Right renal pelvis (tissue), 4 donors: ENCODE measurements around the gene ZBTB7A. TPM values are rescaled to one million over a fixed set of nuclear protein-coding genes. Genes with fewer than 3 reads are reported as not detected.

Source experiments
- DNase-seq, 4 donors: peaks; one replicate each; pipeline ENCODE4 v3.0.0-alpha.2; 2013; ENCODE audit warnings: low read depth in 4 of 4, low spot score in 3 of 4, missing footprints in 1 of 4
- polyA plus RNA-seq, 4 donors: library from polyadenylated mRNA; unstranded; fragments of 120-200 nt; gene quantifications; one replicate each; pipeline ENCODE4 v1.2.1, GENCODE V29; 2013; ENCODE audit not compliant: insufficient read length in 4 of 4

The ZBTB7A gene
- polyA plus RNA-seq, 4 donors, result 8.9 to 11.0 (median 9.7) TPM

DNA sequence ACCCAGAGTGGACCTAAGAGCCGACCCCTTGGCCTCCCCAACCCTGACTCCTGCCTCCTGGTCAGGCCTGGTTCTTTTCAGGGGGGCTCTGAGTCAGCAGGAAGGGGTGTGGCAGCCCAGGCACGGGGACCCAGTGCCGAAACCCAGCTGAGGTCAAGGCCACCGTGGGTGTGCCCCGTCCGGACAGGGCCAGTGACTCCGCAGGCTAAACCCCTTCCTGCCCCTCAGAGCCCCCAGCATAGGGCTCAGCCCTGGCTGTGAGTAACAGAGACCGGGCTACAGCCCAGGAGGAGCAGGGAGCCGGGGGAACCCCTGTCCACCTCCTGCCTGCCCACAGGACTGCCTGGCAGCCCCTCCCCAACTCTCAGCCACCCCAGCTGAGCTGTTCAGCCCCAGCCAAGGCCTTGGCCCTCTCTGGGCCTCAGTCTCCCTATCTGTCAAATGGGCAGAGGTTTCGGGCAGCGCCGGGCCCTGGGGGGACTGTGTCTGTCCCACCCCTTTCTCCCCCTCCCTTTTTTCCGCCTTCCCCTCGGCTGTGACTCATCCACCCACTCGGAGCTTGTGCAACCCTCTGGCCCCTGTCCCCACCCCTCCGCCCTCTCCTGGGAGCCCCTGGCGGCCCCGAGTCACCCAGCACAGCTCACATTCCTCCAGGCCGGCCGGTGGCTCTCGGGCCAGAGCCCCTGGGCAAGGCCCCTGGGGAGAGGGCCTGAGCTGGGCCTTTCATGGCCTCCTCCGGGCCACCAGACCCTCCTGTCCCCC, 8.6 kb downstream of the ZBTB7A start:
- no peak for DNase-seq

- no peak for DNase-seq
Measured at GRCh38 chr19:4055209-4055552, 11.5 kb downstream of the ZBTB7A start.

DNA sequence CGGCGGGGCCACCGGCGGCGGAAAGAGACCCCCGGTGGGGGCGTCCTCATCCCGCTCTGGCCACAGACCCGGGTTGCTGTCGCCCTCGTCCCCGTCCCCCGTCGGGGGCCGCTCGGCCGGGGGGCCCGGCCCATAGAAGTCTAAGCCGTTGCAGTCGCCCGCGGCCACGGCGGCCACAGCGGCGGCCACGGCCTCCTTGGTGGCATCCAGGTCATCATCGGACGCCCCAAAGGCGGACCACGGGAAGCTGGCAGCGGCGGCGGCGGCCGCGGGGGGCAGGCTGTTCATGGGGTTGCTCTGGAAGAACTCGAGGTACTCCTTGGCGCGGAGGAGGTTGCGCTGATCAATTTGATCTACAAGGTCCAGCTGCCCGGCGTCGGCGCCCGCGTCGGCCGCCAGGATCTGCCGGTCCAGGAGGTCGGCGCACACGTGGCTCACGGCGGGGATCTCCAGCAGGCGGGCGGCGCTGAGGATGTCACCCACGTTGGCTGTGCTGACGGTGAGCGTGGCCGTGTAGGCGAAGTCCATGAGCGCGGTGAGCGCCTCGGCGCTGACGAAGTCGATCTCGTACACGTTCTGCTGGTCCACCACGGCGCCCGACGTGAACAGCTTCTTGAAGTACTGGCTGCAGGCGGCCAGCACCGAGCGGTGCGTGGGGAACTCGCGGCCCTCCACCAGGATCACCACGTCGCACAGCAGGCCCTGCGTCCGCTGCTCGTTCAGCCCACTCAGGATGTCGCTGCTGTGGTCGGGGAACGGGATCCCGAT, 12.1 kb downstream of the ZBTB7A start:
- no peak for DNase-seq

- no peak for DNase-seq
Measured at GRCh38 chr19:4053423-4054324, 13.0 kb downstream of the ZBTB7A start.

GRCh38 chr19:4052993-4053422, 13.7 kb downstream of the ZBTB7A start:
- no peak for DNase-seq

DNA sequence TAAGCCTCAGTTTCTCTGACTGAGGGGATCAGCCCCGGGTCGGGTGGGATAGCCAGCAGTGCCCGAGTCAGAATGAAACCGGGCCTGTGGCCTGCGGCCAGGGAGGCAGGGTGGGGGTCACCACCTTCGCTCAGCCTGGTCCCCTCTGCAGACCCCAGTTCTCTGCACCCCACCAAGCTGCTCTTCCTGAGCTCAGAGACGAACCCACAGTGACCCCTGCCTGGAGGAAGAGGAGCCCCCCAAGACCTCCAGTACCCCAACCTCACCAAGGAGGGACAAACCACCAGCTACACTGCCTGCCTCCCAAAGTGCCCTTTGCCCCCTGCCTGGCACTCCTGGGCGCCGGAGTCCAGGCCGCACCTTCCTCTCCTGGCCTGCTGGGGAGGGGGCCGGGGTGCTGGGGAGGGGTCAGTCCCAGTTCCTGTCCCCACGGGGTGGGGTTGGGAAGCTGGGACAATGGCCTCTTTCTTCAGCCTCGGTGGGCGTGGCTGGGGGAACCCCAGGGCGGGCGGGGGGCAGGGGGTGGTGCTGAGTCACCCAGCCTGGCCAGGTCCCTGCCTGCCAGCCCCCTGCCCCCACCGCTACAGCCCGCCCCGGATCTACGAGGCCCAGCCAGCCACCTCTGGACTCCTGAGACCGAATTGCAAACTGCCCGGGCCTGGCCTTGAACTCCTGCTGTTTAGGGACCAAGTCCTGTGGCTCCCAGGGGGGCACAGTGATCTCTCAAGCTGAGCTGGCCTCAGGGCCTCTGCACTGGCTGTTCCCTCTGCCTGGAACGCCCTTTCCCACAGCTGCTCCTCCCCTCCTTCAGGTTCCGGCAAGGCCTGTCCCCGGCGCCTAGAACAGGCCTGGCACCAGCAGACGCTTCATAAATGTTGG, 14.3 kb downstream of the ZBTB7A start:
- DNase-seq, result no peak

DNA sequence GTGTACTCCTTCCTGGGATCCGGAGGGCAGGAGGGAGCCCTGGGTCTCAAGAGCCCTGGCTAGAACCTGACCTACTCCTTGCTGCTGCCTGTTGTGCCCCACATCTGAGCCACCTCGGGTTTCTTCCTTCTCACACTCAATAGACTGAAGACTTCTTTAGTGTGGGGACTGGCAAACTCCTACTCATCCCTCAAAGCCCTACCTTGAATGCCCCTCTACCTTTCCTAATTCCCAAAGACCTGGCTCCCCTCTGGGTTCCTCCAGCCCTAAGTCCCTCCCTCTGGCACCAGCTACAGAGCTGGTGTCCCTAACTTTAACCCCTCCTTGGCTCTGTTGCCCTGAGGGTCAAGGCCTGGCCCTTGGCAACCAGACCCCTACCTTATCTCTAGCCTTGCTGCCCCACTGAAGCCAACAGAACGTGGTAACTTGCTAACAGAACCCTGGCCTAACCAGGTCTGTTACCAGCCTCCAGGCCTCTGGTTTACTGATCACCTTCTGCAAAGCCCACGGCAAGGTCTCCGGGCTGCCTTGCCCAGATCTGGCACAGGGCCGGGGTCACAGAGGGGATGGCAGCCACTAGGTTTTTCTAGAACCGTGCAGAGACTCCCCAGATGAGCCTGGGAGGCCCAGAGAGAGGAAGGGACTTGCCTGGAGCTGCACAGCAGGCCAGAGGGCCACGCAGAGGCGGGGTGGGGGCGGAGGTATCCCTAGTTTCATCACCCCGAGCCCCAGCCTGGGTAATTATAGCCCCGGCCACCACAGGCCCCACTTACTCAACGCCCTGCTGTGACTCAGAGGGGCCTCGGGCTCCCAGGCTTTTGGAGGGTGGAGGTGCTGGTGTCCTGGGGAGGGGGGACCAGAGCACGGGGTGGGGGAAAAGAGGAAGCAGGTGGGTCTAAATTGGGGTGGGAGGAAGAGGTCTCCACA, 15.3 kb downstream of the ZBTB7A start:
- DNase-seq, result no peak

DNA sequence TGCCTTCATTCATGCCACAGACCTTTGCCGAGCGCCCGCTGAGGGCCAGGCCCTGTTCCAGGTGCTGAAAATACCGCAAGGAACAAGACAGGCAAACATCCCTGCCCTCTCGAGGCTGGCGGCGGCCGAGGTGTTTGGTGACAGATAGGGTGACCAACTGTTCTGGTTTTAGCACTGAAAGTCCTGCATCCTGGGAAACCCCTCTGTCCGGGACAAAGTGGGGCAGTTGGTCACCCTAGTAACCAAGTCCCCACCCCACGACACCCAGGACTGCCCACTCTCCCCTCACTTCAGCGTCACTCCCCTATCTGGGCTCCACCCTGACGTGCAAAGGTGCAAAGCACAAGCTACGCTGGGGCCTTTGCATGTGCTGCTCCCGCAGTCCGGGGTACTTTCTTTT, 17.3 kb downstream of the ZBTB7A start:
- DNase-seq, result no peak

GRCh38 chr19:4046946-4047683, 19.6 kb downstream of the ZBTB7A start:
- DNase-seq, result no peak

- no peak for DNase-seq
Measured at GRCh38 chr19:4046362-4046691, 20.4 kb downstream of the ZBTB7A start.

- DNase-seq, result no peak
Measured at GRCh38 chr19:4045597-4046361, 20.9 kb downstream of the ZBTB7A start.

DNA sequence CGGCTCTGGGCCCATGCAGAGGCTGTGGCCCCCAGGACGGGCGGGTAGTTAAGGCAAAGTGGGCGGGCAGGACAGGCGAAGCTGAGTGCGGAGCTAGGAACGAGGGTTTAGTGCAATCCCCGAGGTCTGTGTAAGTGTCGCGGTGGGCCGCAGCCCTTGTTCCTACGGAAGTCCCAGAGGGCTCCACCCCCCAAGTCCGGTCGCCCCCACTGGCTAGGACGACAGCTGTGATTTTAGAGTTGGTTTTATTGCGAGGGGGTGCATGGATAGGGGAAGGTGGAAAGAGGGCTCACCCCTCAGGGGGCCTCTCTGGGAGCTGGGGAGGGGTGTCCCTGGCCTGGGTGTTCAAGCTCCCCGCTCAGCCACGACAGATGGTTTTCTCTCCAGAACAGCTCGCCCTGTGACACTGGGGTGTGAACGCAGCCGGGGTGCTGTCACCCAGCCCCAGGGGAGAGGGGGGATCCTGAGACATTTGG, 21.7 kb downstream of the ZBTB7A start:
- no peak for DNase-seq

- no peak for DNase-seq
Measured at GRCh38 chr19:4043966-4044715, 22.6 kb downstream of the ZBTB7A start.

- no peak for DNase-seq
Measured at GRCh38 chr19:4043401-4043800, 23.3 kb downstream of the ZBTB7A start.

DNA sequence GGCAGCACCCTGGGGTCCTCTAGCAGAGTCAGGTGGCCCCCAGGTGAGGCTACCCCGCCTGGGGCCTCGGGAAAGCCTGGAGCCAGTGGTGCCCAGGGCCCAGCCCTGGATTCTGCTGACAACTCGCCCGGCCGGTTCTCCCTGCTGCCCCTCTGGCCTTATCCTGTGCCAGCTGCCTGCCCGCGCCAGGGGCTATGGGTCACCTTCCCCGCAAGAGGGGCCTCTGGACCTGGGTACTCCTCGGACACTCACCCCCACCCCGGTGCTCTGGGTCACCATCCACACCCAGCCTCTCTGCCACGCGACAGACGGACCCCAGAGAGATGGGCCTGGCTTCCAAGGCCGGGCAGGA, 24.0 kb downstream of the ZBTB7A start:
- DNase-seq, result no peak

- no peak for DNase-seq
Measured at GRCh38 chr19:4042064-4042730, 24.5 kb downstream of the ZBTB7A start.
